Fibroblast of pulmonary artery (primary cell): ENCODE measurements around the gene SSBP4.

Experiments used
- DNase-seq: peaks from one replicate; pipeline ENCODE4 v3.0.0-alpha.2; 2010; ENCODE audit warnings: low read depth
- H3K4me3 ChIP-seq: replicated peaks from 2 replicates; pipeline ENCODE4 v1.5.1; 2011; ENCODE audit warnings: low read depth, mild to moderate bottlenecking, control low read depth, low read length, moderate library complexity
- TF ChIP-seq, protein P1 (sequence below): IDR thresholded peaks from 2 replicates; pipeline ENCODE4 v1.5.1; 2011; ENCODE audit warnings: mild to moderate bottlenecking, control low read depth, low read length, inconsistent platforms; ENCODE audit errors: missing control alignments

Gene SSBP4

DNA sequence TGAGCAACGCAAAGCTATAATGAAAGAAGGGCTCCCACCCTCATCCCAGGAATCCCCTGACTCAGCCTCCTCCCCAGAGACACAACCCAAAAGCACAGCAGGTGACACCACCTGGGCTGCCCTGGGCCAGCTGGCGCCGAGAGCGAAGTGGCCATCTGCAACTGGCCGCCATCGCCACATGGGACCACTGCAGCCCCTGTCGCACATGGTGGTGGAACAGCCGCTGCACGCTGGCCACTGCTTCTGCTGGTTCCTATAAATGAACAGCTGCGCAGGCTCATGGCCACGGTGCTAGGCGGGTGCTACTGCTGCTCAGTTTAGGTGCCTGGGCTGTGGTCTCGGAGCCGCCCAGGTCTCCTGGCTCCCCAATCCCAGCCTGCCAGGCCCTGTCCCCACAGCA lies 30.4 kb downstream of the SSBP4 start:
- TF ChIP-seq, protein P1, sequence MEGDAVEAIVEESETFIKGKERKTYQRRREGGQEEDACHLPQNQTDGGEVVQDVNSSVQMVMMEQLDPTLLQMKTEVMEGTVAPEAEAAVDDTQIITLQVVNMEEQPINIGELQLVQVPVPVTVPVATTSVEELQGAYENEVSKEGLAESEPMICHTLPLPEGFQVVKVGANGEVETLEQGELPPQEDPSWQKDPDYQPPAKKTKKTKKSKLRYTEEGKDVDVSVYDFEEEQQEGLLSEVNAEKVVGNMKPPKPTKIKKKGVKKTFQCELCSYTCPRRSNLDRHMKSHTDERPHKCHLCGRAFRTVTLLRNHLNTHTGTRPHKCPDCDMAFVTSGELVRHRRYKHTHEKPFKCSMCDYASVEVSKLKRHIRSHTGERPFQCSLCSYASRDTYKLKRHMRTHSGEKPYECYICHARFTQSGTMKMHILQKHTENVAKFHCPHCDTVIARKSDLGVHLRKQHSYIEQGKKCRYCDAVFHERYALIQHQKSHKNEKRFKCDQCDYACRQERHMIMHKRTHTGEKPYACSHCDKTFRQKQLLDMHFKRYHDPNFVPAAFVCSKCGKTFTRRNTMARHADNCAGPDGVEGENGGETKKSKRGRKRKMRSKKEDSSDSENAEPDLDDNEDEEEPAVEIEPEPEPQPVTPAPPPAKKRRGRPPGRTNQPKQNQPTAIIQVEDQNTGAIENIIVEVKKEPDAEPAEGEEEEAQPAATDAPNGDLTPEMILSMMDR: no peak
- H3K4me3 ChIP-seq: no peak overlapping the region
- no peak for DNase-seq

- TF ChIP-seq, protein P1: no peak
- no peak for DNase-seq
- H3K4me3 ChIP-seq: no peak overlapping the region
Measured at GRCh38 chr19:18450021-18450930, 31.1 kb downstream of the SSBP4 start.

GRCh38 chr19:18450931-18451836 lies 32.0 kb downstream of the SSBP4 start:
- peak; percentile 76 for DNase-seq

GRCh38 chr19:18452386-18452785 lies 33.2 kb downstream of the SSBP4 start:
- H3K4me3 ChIP-seq: no peak overlapping the region
- no peak for DNase-seq
- TF ChIP-seq, protein P1: no peak

More at GRCh38 chr19:18450931-18451836, 32.0 kb downstream of the SSBP4 start:
- no peak overlapping the region for H3K4me3 ChIP-seq
- TF ChIP-seq, protein P1: peak; percentile 86

DNA sequence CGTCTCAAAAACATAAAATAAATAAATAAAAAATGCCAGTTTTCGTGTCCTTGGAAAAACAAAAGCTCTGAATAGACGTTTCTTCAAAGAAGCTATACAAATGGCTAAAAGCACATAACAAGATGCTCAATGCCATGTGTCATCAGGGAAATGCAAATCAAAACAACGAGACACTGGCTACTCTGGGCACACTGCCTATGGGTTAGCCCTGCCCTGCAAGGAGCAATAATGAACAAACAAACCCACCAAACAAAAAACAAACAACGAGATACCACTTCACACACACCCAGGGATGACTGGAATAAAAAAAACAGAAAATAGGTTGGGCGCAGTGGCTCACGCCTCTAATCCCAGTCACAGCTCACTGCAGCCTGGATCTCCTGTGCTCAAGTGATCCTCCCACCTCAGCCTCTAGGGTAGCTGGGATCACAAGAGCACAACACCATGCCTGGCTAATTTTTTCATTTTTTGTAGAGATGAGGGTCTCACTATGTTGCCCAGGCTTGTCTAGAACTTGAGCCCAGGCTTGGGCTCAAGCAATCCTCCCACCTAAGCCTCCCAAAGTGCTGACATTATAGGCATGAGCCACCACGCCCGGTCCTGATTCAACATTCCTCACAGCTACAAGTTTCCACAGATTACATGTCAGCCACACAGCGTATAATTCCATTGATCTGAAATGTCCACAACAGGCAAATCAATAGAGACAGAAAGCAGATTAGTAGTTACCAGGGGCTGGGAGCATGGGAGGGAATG lies 34.2 kb downstream of the SSBP4 start:
- TF ChIP-seq, protein P1: no peak
- DNase-seq: no peak
- no peak overlapping the region for H3K4me3 ChIP-seq

GRCh38 chr19:18456279-18456678 lies 37.1 kb downstream of the SSBP4 start:
- H3K4me3 ChIP-seq: no peak overlapping the region
- no peak for DNase-seq
- TF ChIP-seq, protein P1: no peak
